HCT116 (cell line): ENCODE data around the gene SYTL3. TPM values are rescaled to one million over a fixed set of nuclear protein-coding genes. Genes with fewer than 3 reads are reported as not detected.

Source experiments
- ATAC-seq: fragments of 200-7000 bp; cut with Tn5 transposase; 2 replicates; pipeline ENCODE4 v1.9.1; 2020; ENCODE audit warnings: mild to moderate bottlenecking, moderate library complexity
- Bru-seq: library from RNA; stranded (reverse); fragments of 400-500 nt; gene quantifications from one replicate; lab custom pipeline; 2021; lab: Mats Ljungman, UMichigan
- BruChase-seq, 2 experiments: library from RNA; stranded (reverse); fragments of 400-500 nt; gene quantifications; one replicate each; lab custom pipeline; 2021; lab: Mats Ljungman, UMichigan
- BruUV-seq: library from RNA; stranded (reverse); fragments of 400-500 nt; replicated peaks from 2 replicates; lab custom pipeline; 2021; lab: Mats Ljungman, UMichigan
- CTCF ChIA-PET: fragments of 300-600 bp; sonication (Branson Sonifier 250); formaldehyde crosslinking; loops from one replicate; lab custom pipeline; 2021; ENCODE audit warnings: antibody characterized with exemption; lab: Charles Lee
- POLR2A ChIA-PET: fragments of 300-600, 350-600 bp; sonication (Branson Sonifier 250); formaldehyde crosslinking; loops from one replicate; lab custom pipeline; 2021; ENCODE audit warnings: antibody characterized with exemption; lab: Charles Lee
- RAD21 ChIA-PET, 2 experiments: fragments of 300-600 bp; sonication (Branson Sonifier 250); formaldehyde crosslinking; loops; one replicate each; lab custom pipeline; 2023; ENCODE audit warnings: low total read pairs in 2 of 2; ENCODE audit not compliant: uncharacterized antibody in 2 of 2, unreplicated experiment in 2 of 2, low non-redundant PET in 1 of 2; lab: Charles Lee
- DNase-seq: peaks from one replicate; pipeline ENCODE4 v3.0.0-alpha.2; 2010; ENCODE audit warnings: low read depth, low spot score
- H2AFZ ChIP-seq: fragments of 200-600 bp; shearing (Covaris generic), sonication (generic); 2 replicates; pipeline ENCODE4 v1.6.1; 2017; ENCODE audit warnings: low read depth, mixed run types, mixed read lengths, antibody characterized with exemption, low read length; ENCODE audit not compliant: poor library complexity, severe bottlenecking
- H3K27ac ChIP-seq: 2 replicates; pipeline ENCODE4 v1.5.1; 2012; ENCODE audit warnings: low read depth, low read length
- H3K27me3 ChIP-seq: fragments of 200-600 bp; sonication (generic); 2 replicates; pipeline ENCODE4 v1.6.1; 2016; ENCODE audit warnings: mixed run types, low read length, mixed read lengths; ENCODE audit not compliant: insufficient read depth
- H3K36me3 ChIP-seq, 2 experiments: fragments of 200-500 bp in 1 of 2; fragments of 200-600 bp in 1 of 2; sonication (Bioruptor generic) in 1 of 2; sonication (generic) in 1 of 2; 2 replicates each; pipeline versions ENCODE4 v1.5.1 to v1.6.1; 2014 to 2016; ENCODE audit warnings: low read length in 2 of 2, inconsistent platforms in 1 of 2, mixed read lengths in 1 of 2, mixed run types in 1 of 2; ENCODE audit not compliant: insufficient read depth in 2 of 2, control insufficient read depth in 1 of 2
- H3K4me1 ChIP-seq, 2 experiments: fragments of 200-600 bp in 1 of 2; sonication (generic) in 1 of 2; 2 replicates each; pipeline versions ENCODE4 v1.5.1 to v1.6.1; 2012 to 2017; ENCODE audit warnings: low read length in 2 of 2, inconsistent platforms in 1 of 2, mild to moderate bottlenecking in 1 of 2, mixed read lengths in 1 of 2, mixed run types in 1 of 2, moderate library complexity in 1 of 2; ENCODE audit not compliant: insufficient read depth in 2 of 2, control insufficient read depth in 1 of 2
- H3K4me2 ChIP-seq: fragments of 200-600 bp; sonication (generic); 2 replicates; pipeline ENCODE4 v1.6.1; 2017; ENCODE audit warnings: mixed run types, low read length, mixed read lengths
- H3K4me3 ChIP-seq, 2 experiments: fragments of 200-600 bp in 1 of 2; sonication (generic) in 1 of 2; replicated peaks in 1 of 2; 2 replicates each; pipeline ENCODE4 v1.5.1; 2011 to 2016; ENCODE audit warnings: low read length in 2 of 2, control low read depth in 1 of 2, low read depth in 1 of 2, mild to moderate bottlenecking in 1 of 2, mixed read lengths in 1 of 2, mixed run types in 1 of 2
- H3K79me2 ChIP-seq: fragments of 200-600 bp; sonication (generic); 2 replicates; pipeline ENCODE4 v1.6.1; 2017; ENCODE audit warnings: mild to moderate bottlenecking, mixed run types, low read length, moderate library complexity, mixed read lengths; ENCODE audit not compliant: insufficient read depth
- H3K9ac ChIP-seq: fragments of 200-600 bp; sonication (generic); 2 replicates; pipeline ENCODE4 v1.6.1; 2016; ENCODE audit warnings: low read length, mixed read lengths
- H3K9me2 ChIP-seq: fragments of 200-600 bp; sonication (generic), shearing (Covaris generic); 2 replicates; pipeline ENCODE4 v1.6.1; 2017; ENCODE audit warnings: mixed run types, mild to moderate bottlenecking, moderate library complexity; ENCODE audit not compliant: insufficient read depth
- H3K9me3 ChIP-seq, 2 experiments: fragments of 200-500 bp in 1 of 2; fragments of 200-600 bp in 1 of 2; sonication (Bioruptor generic) in 1 of 2; sonication (generic) in 1 of 2; 2 replicates each; pipeline ENCODE4 v1.6.1; 2014 to 2017; ENCODE audit warnings: low read length in 2 of 2, mixed read lengths in 2 of 2, inconsistent platforms in 1 of 2, low read depth in 1 of 2, mild to moderate bottlenecking in 1 of 2, mixed run types in 1 of 2, moderate library complexity in 1 of 2; ENCODE audit not compliant: control insufficient read depth in 1 of 2, insufficient read depth in 1 of 2
- H4K20me1 ChIP-seq: fragments of 200-600 bp; sonication (generic), shearing (Covaris generic); 2 replicates; pipeline ENCODE4 v1.6.1; 2017; ENCODE audit warnings: mixed run types, mild to moderate bottlenecking, moderate library complexity; ENCODE audit not compliant: insufficient read depth
- EZH2 ChIP-seq: fragments of 200-600 bp; sonication (generic); IDR thresholded peaks from 2 replicates; pipeline ENCODE4 v1.6.1; 2017; ENCODE audit warnings: antibody characterized with exemption, mixed run types
- SIN3A ChIP-seq: IDR thresholded peaks from 2 replicates; pipeline ENCODE4 v1.6.1; 2012; ENCODE audit warnings: low read depth
- intact Hi-C: fragments of 100-400 bp; cut with micrococcal nuclease; formaldehyde crosslinking; loops from 2 replicates; pipeline ENCODE4 v1.10.0; 2022
- long read RNA-seq: library from polyadenylated mRNA; unstranded; transcript quantifications from one replicate; pipeline ENCODE4 v2.0.0, GENCODE V29; 2021; ENCODE audit not compliant: unreplicated experiment
- polyA plus RNA-seq: library from polyadenylated mRNA; unstranded; fragments of >200 nt; gene quantifications from 2 replicates; pipeline ENCODE4 v1.2.1, GENCODE V29; 2012; ENCODE audit warnings: missing spikeins
- total RNA-seq: library from RNA; stranded (reverse); gene quantifications from one replicate; pipeline ENCODE4 v1.2.1, GENCODE V29; 2021; ENCODE audit not compliant: unreplicated experiment

SYTL3 gene, protein sequence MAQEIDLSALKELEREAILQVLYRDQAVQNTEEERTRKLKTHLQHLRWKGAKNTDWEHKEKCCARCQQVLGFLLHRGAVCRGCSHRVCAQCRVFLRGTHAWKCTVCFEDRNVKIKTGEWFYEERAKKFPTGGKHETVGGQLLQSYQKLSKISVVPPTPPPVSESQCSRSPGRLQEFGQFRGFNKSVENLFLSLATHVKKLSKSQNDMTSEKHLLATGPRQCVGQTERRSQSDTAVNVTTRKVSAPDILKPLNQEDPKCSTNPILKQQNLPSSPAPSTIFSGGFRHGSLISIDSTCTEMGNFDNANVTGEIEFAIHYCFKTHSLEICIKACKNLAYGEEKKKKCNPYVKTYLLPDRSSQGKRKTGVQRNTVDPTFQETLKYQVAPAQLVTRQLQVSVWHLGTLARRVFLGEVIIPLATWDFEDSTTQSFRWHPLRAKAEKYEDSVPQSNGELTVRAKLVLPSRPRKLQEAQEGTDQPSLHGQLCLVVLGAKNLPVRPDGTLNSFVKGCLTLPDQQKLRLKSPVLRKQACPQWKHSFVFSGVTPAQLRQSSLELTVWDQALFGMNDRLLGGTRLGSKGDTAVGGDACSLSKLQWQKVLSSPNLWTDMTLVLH
- 55.3 TPM for total RNA-seq
- 59.3 and 71.8 TPM in 2 replicates for polyA plus RNA-seq
- percentile 86 among the genes with signal in this experiment for Bru-seq, nascent RNA
- percentile 69 among the genes with signal in this experiment for BruChase-seq, experiment 1, labeled RNA remaining after a 6-hour chase
- percentile 66 among the genes with signal in this experiment for BruChase-seq, experiment 2, labeled RNA remaining after a 2-hour chase
- long read RNA-seq, partial matches to known transcripts = 19 of 129 reads
- long read RNA-seq, other reads (novel, unspliced or antisense) = 106 of 129 reads

DNA sequence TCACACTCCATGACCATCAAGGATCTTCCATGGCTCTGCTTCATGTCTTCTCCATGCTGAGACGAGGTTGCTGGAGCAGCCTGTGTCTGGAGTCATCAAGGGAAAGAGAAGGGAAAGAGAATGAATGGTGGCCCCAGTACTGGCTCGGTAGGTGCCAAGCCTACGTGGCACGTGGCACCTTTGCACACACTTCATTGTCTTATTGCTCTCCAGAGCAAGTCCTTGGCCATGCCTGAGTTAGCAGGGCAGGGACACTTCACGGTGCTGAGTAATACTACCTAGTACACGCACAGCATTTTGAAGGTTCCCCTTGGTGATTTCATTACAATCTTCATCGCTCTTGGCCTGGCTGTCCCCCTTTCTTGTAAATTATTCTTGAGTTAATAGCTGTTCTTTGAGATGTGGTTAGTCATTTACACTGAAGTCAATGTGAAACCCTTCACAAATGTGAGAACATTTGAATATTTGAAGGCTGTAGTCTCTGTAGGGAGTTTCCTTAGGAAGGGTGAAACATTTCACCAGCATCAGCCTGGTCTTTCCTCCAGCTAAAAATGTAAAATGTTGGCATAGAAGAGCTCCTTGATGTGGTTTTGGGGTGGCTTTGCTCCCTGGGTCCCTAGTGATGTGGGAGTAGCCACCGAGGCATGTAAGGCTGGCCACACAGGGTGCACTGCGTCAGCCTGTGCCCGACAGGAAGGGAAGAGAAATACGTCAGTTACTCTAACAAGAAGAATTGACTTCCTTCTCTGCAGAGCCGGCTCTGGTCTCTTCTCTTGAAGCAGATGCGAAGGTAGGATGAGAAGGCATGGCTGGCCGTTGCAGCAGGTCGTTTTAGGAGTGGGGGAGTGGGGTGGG, at the start of gene SYTL3:
Gene SYTL3 (plus strand): TSS at position 766 of the 855 bp plus-strand sequence. CDS start 13,215 bp downstream, outside the sequence.
- no peaks in the 10 kb centered on the region for H4K20me1 ChIP-seq
- ChIA-PET RAD21 (no interaction called here), POLR2A (interaction anchor here (1.0 kb wide), 1 partner anchor 12 kb away, joined by 3 read pairs; no protein-coding TSS in a partner anchor), CTCF (interaction anchor here (1.1 to 1.5 kb wide), 2 partner anchors 42 kb away, joined by 4 read pairs; no protein-coding TSS in a partner anchor)
- peaks cover 57 to 65% of the 10 kb centered on the region in 2 experiments for H3K4me1 ChIP-seq
- H3K79me2 ChIP-seq = peaks cover 17% of the 10 kb centered on the region
- no peaks in the 10 kb centered on the region for H3K27me3 ChIP-seq
- ATAC-seq = 0 out of 2 replicates have a peak, but pooled peaks have one; percentile 15
- intact Hi-C loops = loop anchor here (10.0 kb wide), 1 partner anchor 345 kb away; no protein-coding TSS in a partner anchor
- H3K9me3 ChIP-seq = no peaks in the 10 kb centered on the region
- TF ChIP-seq SIN3A (no peak), EZH2 (no peak)
- H3K4me2 ChIP-seq = peak within 1 kb of the TSS; percentile 70
- peak within 1 kb of the TSS; percentile 83 for H3K27ac ChIP-seq
- no TSS peak for BruUV-seq
- no peaks in the 10 kb centered on the region for H3K9me2 ChIP-seq
- DNase-seq = no peak
- H3K4me3 ChIP-seq = peak within 1 kb of the TSS; percentile 15 to 38
- H2AFZ ChIP-seq = no peak within 1 kb of the TSS
- no peaks in the 10 kb centered on the region for H3K36me3 ChIP-seq
- H3K9ac ChIP-seq = peak within 1 kb of the TSS; percentile 54
